ENCODE data around the gene KIF1A.
"Not testable (repeated sequence)": the region's sequence is repeated elsewhere in the genome, so short reads cannot be mapped to it uniquely, and the experiment has no call there.

DNA sequence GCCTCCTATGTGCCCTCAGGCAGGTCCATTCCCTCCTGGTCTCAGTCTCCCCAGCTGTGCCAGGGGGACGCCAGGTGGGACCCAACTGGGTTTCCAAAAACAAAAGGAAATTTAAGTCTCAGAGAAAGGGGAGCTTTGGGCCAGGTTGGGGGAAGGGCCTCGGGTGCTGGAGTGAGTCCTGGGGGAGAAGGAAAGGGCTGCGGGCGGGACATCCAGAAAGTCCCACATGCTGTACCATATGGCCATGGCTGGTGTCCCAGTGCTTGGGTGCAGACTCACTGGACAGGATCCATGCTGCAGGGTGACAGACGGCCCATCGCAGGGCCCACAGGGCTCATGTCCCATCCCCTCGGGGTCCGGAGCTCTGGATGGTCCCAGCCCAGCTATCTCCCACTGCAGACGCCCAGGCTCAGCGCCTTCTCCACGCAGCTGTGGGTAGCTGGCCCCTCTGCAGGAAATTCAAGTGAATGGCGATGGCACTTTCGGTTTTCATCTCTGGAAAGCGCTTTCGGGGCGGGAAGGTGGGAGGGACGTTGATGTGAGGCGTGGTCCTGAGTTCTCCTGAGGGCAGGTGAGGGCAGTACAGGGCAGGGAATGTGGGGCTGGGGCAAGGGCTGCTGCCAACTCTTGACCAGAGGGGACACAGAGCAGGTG is 129.5 kb downstream of the KIF1A start:
- TF ChIP-seq CTCF, POLR2A (IDR thresholded peaks at IDR 0.05): not testable (repeated sequence)

All from suprapubic skin (tissue), 3 donors.